ENCODE data around the gene GBGT1.

The GBGT1 gene

GRCh38 chr9:133108794-133109641 is 54.7 kb downstream of the GBGT1 start:
- H3K4me3 ChIP-seq (replicated peaks in 1 of 2; ENCODE audit: low read depth in 2 of 2, low read length in 2 of 2), result no peak overlapping the region
- no peak for DNase-seq (ENCODE audit: low read depth in 2 of 2)
- no peak for TF ChIP-seq CTCF (IDR thresholded peaks at IDR 0.05; ENCODE audit: low read depth, low read length)

- DNase-seq (ENCODE audit: low read depth in 2 of 2), result no peak
- TF ChIP-seq CTCF (IDR thresholded peaks at IDR 0.05; ENCODE audit: low read depth, low read length), result no peak
Measured at GRCh38 chr9:133107961-133108793, 55.5 kb downstream of the GBGT1 start.

GRCh38 chr9:133107245-133107722 is 56.4 kb downstream of the GBGT1 start:
- H3K4me3 ChIP-seq (replicated peaks in 1 of 2; ENCODE audit: low read depth in 2 of 2, low read length in 2 of 2), result no peak overlapping the region
- no peak for TF ChIP-seq CTCF (IDR thresholded peaks at IDR 0.05; ENCODE audit: low read depth, low read length)
- DNase-seq (ENCODE audit: low read depth in 2 of 2), result no peak

More at GRCh38 chr9:133107961-133108793, 55.5 kb downstream of the GBGT1 start:
- no peak overlapping the region for H3K4me3 ChIP-seq (replicated peaks in 1 of 2; ENCODE audit: low read depth in 2 of 2, low read length in 2 of 2)

- no peak overlapping the region for H3K4me3 ChIP-seq (replicated peaks in 1 of 2; ENCODE audit: low read depth in 2 of 2, low read length in 2 of 2)
- TF ChIP-seq CTCF (IDR thresholded peaks at IDR 0.05; ENCODE audit: low read depth, low read length), result no peak
- no peak for DNase-seq (ENCODE audit: low read depth in 2 of 2)
Measured at GRCh38 chr9:133106511-133107244, 57.0 kb downstream of the GBGT1 start.

GRCh38 chr9:133105461-133105770 is 58.3 kb downstream of the GBGT1 start:
- no peak overlapping the region for H3K4me3 ChIP-seq (replicated peaks in 1 of 2; ENCODE audit: low read depth in 2 of 2, low read length in 2 of 2)
- no peak for TF ChIP-seq CTCF (IDR thresholded peaks at IDR 0.05; ENCODE audit: low read depth, low read length)
- no peak for DNase-seq (ENCODE audit: low read depth in 2 of 2)

GRCh38 chr9:133104718-133105460 is 58.8 kb downstream of the GBGT1 start:
- no peak for TF ChIP-seq CTCF (IDR thresholded peaks at IDR 0.05; ENCODE audit: low read depth, low read length)
- DNase-seq (ENCODE audit: low read depth in 2 of 2), result no peak
- no peak overlapping the region for H3K4me3 ChIP-seq (replicated peaks in 1 of 2; ENCODE audit: low read depth in 2 of 2, low read length in 2 of 2)

Data from cardiac fibroblast (primary cell).